Measurements from ENCODE around the gene KLF13. TPM values are rescaled to one million over a fixed set of nuclear protein-coding genes. Genes with fewer than 3 reads are reported as not detected.
A peak's percentile ranks its signal among the peaks of the same experiment; 100 is the strongest.

The KLF13 gene
- total and polyA plus RNA-seq, 10 of the 15 experiments (the other 5 are each of a cell fraction or from before 2014, with no cell fraction given) = 20.3 to 109 (median 51.4) TPM

DNA sequence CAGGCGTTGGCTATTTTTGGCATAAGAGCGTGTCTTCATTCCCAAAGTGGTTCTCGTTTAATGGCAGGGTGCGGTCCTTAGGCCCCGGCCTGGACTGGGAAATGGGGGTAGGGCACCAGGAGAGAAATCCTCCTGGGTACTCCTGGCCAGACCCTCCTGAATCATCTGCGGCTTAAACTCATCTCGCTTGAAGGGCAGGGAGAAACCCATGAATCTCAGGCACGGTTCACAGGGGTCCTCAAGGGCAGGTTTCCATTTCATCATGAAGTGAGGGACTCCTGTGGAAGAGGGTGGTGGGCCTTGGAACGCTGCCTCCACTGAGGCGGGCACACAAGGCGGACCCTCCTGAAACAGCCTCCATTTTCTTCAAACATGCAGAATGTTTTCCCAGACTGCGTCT lies 48.4 kb downstream of the KLF13 start (continued):
- TF ChIP-seq, protein P1, sequence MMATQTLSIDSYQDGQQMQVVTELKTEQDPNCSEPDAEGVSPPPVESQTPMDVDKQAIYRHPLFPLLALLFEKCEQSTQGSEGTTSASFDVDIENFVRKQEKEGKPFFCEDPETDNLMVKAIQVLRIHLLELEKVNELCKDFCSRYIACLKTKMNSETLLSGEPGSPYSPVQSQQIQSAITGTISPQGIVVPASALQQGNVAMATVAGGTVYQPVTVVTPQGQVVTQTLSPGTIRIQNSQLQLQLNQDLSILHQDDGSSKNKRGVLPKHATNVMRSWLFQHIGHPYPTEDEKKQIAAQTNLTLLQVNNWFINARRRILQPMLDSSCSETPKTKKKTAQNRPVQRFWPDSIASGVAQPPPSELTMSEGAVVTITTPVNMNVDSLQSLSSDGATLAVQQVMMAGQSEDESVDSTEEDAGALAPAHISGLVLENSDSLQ (IDR thresholded peaks at IDR 0.05) = no peak

DNA sequence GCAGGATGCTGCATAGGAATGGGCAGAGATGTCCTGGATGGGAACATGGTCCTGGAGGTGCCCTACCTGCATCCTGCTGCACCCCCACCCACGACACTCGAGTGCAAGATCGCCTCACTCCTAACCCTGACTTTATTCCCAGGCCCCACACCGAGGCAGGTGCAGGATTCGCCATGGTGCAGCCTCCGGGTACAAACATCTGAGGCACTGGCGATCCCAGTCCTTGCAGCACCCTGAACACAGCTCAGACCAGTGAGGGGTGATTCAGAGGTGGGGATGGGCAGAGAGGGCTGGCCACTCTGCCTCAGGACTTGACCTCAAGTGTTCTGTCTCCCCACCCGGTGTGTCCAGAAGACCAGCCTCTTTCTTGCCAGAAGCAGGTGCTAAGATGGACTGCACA lies 49.1 kb downstream of the KLF13 start:
- peaks cover 3% of the 10 kb centered on the region for H4K20me1 ChIP-seq (ENCODE audit: control insufficient read depth, insufficient read depth)
- no peak overlapping the region for H2AFZ ChIP-seq (ENCODE audit: control insufficient read depth, low read depth, low read length)
- CTCF ChIA-PET = no interaction called here
- BruUV-seq (replicated peaks) = no TSS peak
- H3K27ac ChIP-seq (ENCODE audit: control insufficient read depth, insufficient read depth) = no peak overlapping the region
- no peak overlapping the region for H3K4me2 ChIP-seq (ENCODE audit: control insufficient read depth, insufficient read depth)
- no peak for DNase-seq (ENCODE audit: low read depth, low spot score)
- H3K27me3 ChIP-seq (replicated peaks in 1 of 2; ENCODE audit: control insufficient read depth in 2 of 2, insufficient read depth in 2 of 2, low read length in 1 of 2) = no peaks in the 10 kb centered on the region
- intact Hi-C loops (cut with micrococcal nuclease; ENCODE audit: unreplicated experiment) (no loop called here), in situ Hi-C loops (cut with MboI) (no loop called here)
- no peaks in the 10 kb centered on the region for H3K9me3 ChIP-seq (replicated peaks; ENCODE audit: control insufficient read depth, insufficient read depth, low read length)
- POLR2A ChIA-PET = no interaction called here
- no peak for FAIRE-seq
- H3K4me1 ChIP-seq (ENCODE audit: control insufficient read depth, insufficient read depth, low read length) = no peaks in the 10 kb centered on the region
- peaks cover 35 to 54% of the 10 kb centered on the region in 2 experiments for H3K36me3 ChIP-seq (ENCODE audit: control insufficient read depth in 2 of 2, insufficient read depth in 2 of 2, low read length in 1 of 2)
- no peak overlapping the region for H3K9ac ChIP-seq (ENCODE audit: control insufficient read depth, insufficient read depth, low read length)
- RAD21 ChIA-PET (ENCODE audit: unreplicated experiment) = no interaction called here
- WGBS (ENCODE audit: insufficient coverage, insufficient replicate concordance, low lambda C conversion rate, missing lambda C conversion rate) = 87% methylated on average over 8 of the region's 8 CpGs
- no peak for ATAC-seq
- H3K4me3 ChIP-seq = no peak overlapping the region
- SMC1A ChIA-PET (ENCODE audit: uncharacterized antibody, unreplicated experiment) = no interaction called here
- TF ChIP-seq, protein P2, sequence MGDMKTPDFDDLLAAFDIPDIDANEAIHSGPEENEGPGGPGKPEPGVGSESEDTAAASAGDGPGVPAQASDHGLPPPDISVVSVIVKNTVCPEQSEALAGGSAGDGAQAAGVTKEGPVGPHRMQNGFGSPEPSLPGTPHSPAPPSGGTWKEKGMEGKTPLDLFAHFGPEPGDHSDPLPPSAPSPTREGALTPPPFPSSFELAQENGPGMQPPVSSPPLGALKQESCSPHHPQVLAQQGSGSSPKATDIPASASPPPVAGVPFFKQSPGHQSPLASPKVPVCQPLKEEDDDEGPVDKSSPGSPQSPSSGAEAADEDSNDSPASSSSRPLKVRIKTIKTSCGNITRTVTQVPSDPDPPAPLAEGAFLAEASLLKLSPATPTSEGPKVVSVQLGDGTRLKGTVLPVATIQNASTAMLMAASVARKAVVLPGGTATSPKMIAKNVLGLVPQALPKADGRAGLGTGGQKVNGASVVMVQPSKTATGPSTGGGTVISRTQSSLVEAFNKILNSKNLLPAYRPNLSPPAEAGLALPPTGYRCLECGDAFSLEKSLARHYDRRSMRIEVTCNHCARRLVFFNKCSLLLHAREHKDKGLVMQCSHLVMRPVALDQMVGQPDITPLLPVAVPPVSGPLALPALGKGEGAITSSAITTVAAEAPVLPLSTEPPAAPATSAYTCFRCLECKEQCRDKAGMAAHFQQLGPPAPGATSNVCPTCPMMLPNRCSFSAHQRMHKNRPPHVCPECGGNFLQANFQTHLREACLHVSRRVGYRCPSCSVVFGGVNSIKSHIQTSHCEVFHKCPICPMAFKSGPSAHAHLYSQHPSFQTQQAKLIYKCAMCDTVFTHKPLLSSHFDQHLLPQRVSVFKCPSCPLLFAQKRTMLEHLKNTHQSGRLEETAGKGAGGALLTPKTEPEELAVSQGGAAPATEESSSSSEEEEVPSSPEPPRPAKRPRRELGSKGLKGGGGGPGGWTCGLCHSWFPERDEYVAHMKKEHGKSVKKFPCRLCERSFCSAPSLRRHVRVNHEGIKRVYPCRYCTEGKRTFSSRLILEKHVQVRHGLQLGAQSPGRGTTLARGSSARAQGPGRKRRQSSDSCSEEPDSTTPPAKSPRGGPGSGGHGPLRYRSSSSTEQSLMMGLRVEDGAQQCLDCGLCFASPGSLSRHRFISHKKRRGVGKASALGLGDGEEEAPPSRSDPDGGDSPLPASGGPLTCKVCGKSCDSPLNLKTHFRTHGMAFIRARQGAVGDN (IDR thresholded peaks at IDR 0.05) = no peak
- TF ChIP-seq POLR2A (IDR thresholded peaks at IDR 0.05; ENCODE audit: low read depth, low read length) = peak; percentile 52; the same call in 1 of the 2 replicates
- peaks cover 5% of the 10 kb centered on the region for H3K79me2 ChIP-seq (ENCODE audit: control insufficient read depth, insufficient read depth, low read length)
